WERI-Rb-1 (cell line): Measurements from ENCODE around the gene TOP3A.
A peak's percentile ranks its signal among the peaks of the same experiment; 100 is the strongest.

Experiments
- DNase-seq: peaks from one replicate; pipeline ENCODE4 v3.0.0-alpha.2; 2020
- H3K27ac ChIP-seq: fragments of 250-450 bp; sonication (Bioruptor Pico); 2 replicates; pipeline ENCODE4 v1.5.1; 2020; ENCODE audit warnings: mild to moderate bottlenecking, moderate library complexity
- H3K27me3 ChIP-seq: fragments of 250-450 bp; sonication (Bioruptor Pico); 2 replicates; pipeline ENCODE4 v1.5.1; 2021; ENCODE audit warnings: mild to moderate bottlenecking, low read depth, moderate library complexity; ENCODE audit not compliant: insufficient read depth, severe bottlenecking
- H3K36me3 ChIP-seq: fragments of 250-450 bp; sonication (Bioruptor Pico); 2 replicates; pipeline ENCODE4 v1.5.1; 2020; ENCODE audit warnings: mild to moderate bottlenecking, moderate library complexity
- H3K4me3 ChIP-seq: 2 replicates; pipeline ENCODE4 v1.5.1; 2011; ENCODE audit warnings: low read depth, mild to moderate bottlenecking, control low read depth, low read length
- H3K9me3 ChIP-seq: fragments of 250-450 bp; sonication (Bioruptor Pico); 2 replicates; pipeline ENCODE4 v1.5.1; 2021; ENCODE audit warnings: mild to moderate bottlenecking, moderate library complexity; ENCODE audit not compliant: severe bottlenecking
- CTCF ChIP-seq: IDR thresholded peaks from 2 replicates; pipeline ENCODE4 v1.5.1; 2011; ENCODE audit warnings: low read depth, mild to moderate bottlenecking, control low read depth, inconsistent platforms, low read length

Gene TOP3A

GRCh38 chr17:18228176-18228682 is 86.6 kb downstream of the TOP3A start:
- TF ChIP-seq CTCF, result no peak
- H3K27ac ChIP-seq, result no peak overlapping the region
- no peak overlapping the region for H3K4me3 ChIP-seq
- H3K9me3 ChIP-seq, result no peaks in the 10 kb centered on the region
- no peaks in the 10 kb centered on the region for H3K27me3 ChIP-seq
- H3K36me3 ChIP-seq, result peaks cover 10% of the 10 kb centered on the region
- no peak for DNase-seq

GRCh38 chr17:18227635-18228034 is 87.2 kb downstream of the TOP3A start:
- Histone ChIP-seq H3K36me3 (peaks cover 9% of the 10 kb centered on the region), H3K9me3 (no peaks in the 10 kb centered on the region), H3K27ac (no peak overlapping the region), H3K4me3 (no peak overlapping the region), H3K27me3 (no peaks in the 10 kb centered on the region)
- TF ChIP-seq CTCF, result no peak
- DNase-seq, result no peak

GRCh38 chr17:18226284-18226945 is 88.4 kb downstream of the TOP3A start:
- Histone ChIP-seq H3K27me3 (no peaks in the 10 kb centered on the region), H3K9me3 (no peaks in the 10 kb centered on the region), H3K36me3 (no peaks in the 10 kb centered on the region), H3K4me3 (peak overlapping the region; percentile 51), H3K27ac (0 out of 2 replicates have a peak overlapping the region, but pooled peaks have one; percentile 58)
- DNase-seq, result no peak
- TF ChIP-seq CTCF, result no peak

- DNase-seq, result no peak
- H3K4me3 ChIP-seq, result peak overlapping the region; percentile 51
- H3K36me3 ChIP-seq, result no peaks in the 10 kb centered on the region
- H3K27me3 ChIP-seq, result no peaks in the 10 kb centered on the region
- peak overlapping the region; percentile 58; the same call in 1 of the 2 replicates for H3K27ac ChIP-seq
- no peak for TF ChIP-seq CTCF
- H3K9me3 ChIP-seq, result no peaks in the 10 kb centered on the region
These were observed 89.0 kb downstream of the TOP3A start for GRCh38 chr17:18225642-18226283.

GRCh38 chr17:18225121-18225641 is 89.6 kb downstream of the TOP3A start, which contains the start of gene LLGL1:
Gene LLGL1 (plus strand): TSS chr17:18225635. CDS start chr17:18225683, 48 bp downstream.
- peak within 1 kb of the TSS; percentile 51 for H3K4me3 ChIP-seq
- no peak for TF ChIP-seq CTCF
- no peaks in the 10 kb centered on the region for H3K27me3 ChIP-seq
- peak; percentile 97 for DNase-seq
- no peaks in the 10 kb centered on the region for H3K9me3 ChIP-seq
- no peaks in the 10 kb centered on the region for H3K36me3 ChIP-seq
- peak within 1 kb of the TSS; percentile 73 for H3K27ac ChIP-seq
